Prostate gland (tissue), 2 donors: ENCODE results near the gene SIRT5.

Source experiments
- CTCF ChIP-seq, 4 experiments: fragments of 200-600 bp in 2 of 4; fragments of 450-650 bp in 2 of 4; sonication (generic) in 2 of 4; IDR thresholded peaks; 1 replicate in 3 of 4; 2 replicates in 1 of 4; pipeline ENCODE4 v1.5.1; 2016 to 2019; ENCODE audit warnings: antibody characterized with exemption in 4 of 4, mild to moderate bottlenecking in 2 of 4, moderate library complexity in 2 of 4
- POLR2A ChIP-seq: fragments of 450-650 bp; IDR thresholded peaks from one replicate; pipeline ENCODE4 v1.6.1; 2016; ENCODE audit warnings: antibody characterized with exemption, mild to moderate bottlenecking

DNA sequence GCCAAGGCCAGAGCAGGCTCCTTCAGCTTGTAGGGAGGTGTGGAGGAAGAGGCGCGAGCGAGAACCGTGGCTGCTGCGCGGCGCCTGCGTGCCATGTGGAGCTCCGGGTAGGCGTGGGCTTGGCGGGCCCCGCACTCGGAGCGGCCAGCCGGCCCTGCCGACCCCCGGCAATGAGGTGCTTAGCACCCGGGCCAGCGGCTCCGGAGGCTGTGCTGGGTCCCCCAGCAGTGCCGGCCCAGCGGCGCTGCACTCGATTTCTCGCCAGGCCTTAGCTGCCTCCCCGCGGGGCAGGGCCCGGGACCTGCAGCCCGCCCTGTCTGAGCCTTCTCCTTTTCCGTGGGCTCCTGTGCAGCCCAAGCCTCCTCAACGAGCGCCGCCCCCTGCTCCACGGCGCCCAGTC lies 32.9 kb upstream of the SIRT5 start:
- no peak for TF ChIP-seq CTCF (IDR thresholded peaks at IDR 0.05)
- no peak for TF ChIP-seq POLR2A
